GM06990 (cell line): ENCODE measurements around the gene LDB2.

Experiments
- DNase-seq: peaks from one replicate; pipeline ENCODE4 v3.0.0-alpha.2; 2011; ENCODE audit not compliant: insufficient read length; ENCODE audit errors: extremely low read depth
- H3K27me3 ChIP-seq: replicated peaks from 2 replicates; pipeline ENCODE4 v1.6.0; 2011; ENCODE audit warnings: low read length; ENCODE audit not compliant: control insufficient read depth, insufficient read depth
- H3K36me3 ChIP-seq: 2 replicates; pipeline ENCODE4 v1.5.1; 2011; ENCODE audit warnings: low read length; ENCODE audit not compliant: control insufficient read depth, insufficient read depth
- H3K4me3 ChIP-seq: replicated peaks from 2 replicates; pipeline ENCODE4 v1.5.1; 2011; ENCODE audit warnings: low read depth, mild to moderate bottlenecking, control low read depth, low read length
- TF ChIP-seq, protein P1 (sequence below): IDR thresholded peaks from 2 replicates; pipeline ENCODE4 v1.5.1; 2011; ENCODE audit warnings: low read length, control low read depth, mild to moderate bottlenecking, inconsistent platforms; ENCODE audit not compliant: insufficient read depth, poor library complexity, severe bottlenecking

Gene LDB2

GRCh38 chr4:16827794-16828724 is 70.4 kb downstream of the LDB2 start:
- no peak overlapping the region for H3K4me3 ChIP-seq
- no peaks in the 10 kb centered on the region; the same call in 1 of the 2 replicates for H3K27me3 ChIP-seq
- TF ChIP-seq, protein P1, sequence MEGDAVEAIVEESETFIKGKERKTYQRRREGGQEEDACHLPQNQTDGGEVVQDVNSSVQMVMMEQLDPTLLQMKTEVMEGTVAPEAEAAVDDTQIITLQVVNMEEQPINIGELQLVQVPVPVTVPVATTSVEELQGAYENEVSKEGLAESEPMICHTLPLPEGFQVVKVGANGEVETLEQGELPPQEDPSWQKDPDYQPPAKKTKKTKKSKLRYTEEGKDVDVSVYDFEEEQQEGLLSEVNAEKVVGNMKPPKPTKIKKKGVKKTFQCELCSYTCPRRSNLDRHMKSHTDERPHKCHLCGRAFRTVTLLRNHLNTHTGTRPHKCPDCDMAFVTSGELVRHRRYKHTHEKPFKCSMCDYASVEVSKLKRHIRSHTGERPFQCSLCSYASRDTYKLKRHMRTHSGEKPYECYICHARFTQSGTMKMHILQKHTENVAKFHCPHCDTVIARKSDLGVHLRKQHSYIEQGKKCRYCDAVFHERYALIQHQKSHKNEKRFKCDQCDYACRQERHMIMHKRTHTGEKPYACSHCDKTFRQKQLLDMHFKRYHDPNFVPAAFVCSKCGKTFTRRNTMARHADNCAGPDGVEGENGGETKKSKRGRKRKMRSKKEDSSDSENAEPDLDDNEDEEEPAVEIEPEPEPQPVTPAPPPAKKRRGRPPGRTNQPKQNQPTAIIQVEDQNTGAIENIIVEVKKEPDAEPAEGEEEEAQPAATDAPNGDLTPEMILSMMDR: no peak
- H3K36me3 ChIP-seq: no peaks in the 10 kb centered on the region
- no peak for DNase-seq

DNA sequence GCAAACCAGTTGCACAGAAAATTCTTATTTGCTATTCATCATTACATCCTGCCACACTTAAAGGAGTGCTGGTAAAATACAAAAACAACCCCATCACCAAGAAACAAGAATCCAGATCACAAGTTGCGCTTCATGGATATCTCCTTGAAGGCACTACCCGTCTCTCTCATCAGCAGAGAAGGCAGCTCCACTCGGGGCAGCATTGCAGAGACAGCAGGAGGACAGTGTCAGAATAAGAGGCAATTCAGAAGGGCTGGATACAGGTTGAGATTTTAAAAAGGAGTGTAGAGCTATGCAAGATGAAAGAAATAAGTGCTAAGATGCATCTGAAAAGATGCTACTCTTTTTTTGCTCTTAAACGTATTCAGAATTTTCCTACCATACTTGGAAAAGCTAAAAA is 71.4 kb downstream of the LDB2 start:
- Histone ChIP-seq H3K27me3 (no peaks in the 10 kb centered on the region; the same call in 1 of the 2 replicates), H3K4me3 (no peak overlapping the region), H3K36me3 (no peaks in the 10 kb centered on the region)
- DNase-seq: no peak
- TF ChIP-seq, protein P1: no peak

- Histone ChIP-seq H3K27me3 (no peaks in the 10 kb centered on the region; the same call in 1 of the 2 replicates), H3K36me3 (no peaks in the 10 kb centered on the region), H3K4me3 (no peak overlapping the region)
- no peak for DNase-seq
- TF ChIP-seq, protein P1: no peak
These were observed 72.0 kb downstream of the LDB2 start for GRCh38 chr4:16826406-16826910.

- Histone ChIP-seq H3K27me3 (no peaks in the 10 kb centered on the region; the same call in 1 of the 2 replicates), H3K36me3 (no peaks in the 10 kb centered on the region), H3K4me3 (no peak overlapping the region)
- no peak for DNase-seq
- TF ChIP-seq, protein P1: no peak
These were observed 74.1 kb downstream of the LDB2 start for GRCh38 chr4:16824278-16824806.

DNA sequence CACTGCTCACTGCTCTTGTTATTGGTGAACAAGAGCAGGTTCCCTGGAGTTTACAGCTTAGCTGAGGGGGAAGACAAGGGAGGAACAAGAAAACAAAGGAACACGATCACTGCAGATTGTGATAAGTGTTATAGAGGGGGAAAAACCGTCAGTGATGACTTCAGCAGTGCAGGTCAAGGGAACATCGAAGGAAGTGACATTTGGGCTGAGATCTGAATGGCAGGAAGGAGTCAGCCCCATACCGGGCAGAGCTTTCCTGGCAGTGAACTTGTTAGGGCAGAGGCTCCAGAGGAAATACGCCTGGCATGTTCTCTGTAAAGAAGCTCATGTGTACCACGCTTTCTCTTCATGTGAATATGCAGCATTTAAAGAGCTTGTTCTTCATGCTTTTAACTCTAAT is 78.1 kb downstream of the LDB2 start:
- no peak for DNase-seq
- no peak overlapping the region for H3K4me3 ChIP-seq
- no peaks in the 10 kb centered on the region for H3K27me3 ChIP-seq
- H3K36me3 ChIP-seq: no peaks in the 10 kb centered on the region
- TF ChIP-seq, protein P1: no peak
